Activated naive CD8-positive, alpha-beta T cell treated with anti-CD3 and anti-CD28 coated beads, Interleukin-2, amount 10 ng/mL, durations not matched to agents 7 days and 5 days (primary cell): ENCODE data around the gene FGD5. TPM values are rescaled to one million over a fixed set of nuclear protein-coding genes. Genes with fewer than 3 reads are reported as not detected.

Experiments used
- ATAC-seq: fragments of 150-1000 bp; cut with Tn5 transposase; one replicate; pipeline ENCODE4 v1.10.0; 2021; ENCODE audit warnings: low read depth, moderate library complexity
- POLR2A ChIA-PET: fragments of 350-600 bp; sonication (Branson Sonifier 250); formaldehyde crosslinking; loops from one replicate; lab custom pipeline; 2021; ENCODE audit warnings: antibody characterized with exemption; lab: Charles Lee
- DNase-seq: peaks from one replicate; pipeline ENCODE4 v3.0.0; 2021
- H3K27ac Mint-ChIP-seq: one replicate; pipeline ENCODE4 v1.8.0; 2022; ENCODE audit warnings: mild to moderate bottlenecking, mixed read lengths
- H3K27me3 Mint-ChIP-seq: one replicate; pipeline ENCODE4 v1.8.0; 2022; ENCODE audit warnings: mild to moderate bottlenecking, moderate library complexity, mixed read lengths
- H3K36me3 Mint-ChIP-seq: one replicate; pipeline ENCODE4 v1.8.0; 2021; ENCODE audit warnings: mild to moderate bottlenecking, mixed read lengths
- H3K4me1 Mint-ChIP-seq: one replicate; pipeline ENCODE4 v1.8.0; 2021; ENCODE audit warnings: mixed read lengths
- H3K4me3 Mint-ChIP-seq: one replicate; pipeline ENCODE4 v1.8.0; 2022; ENCODE audit warnings: mild to moderate bottlenecking, moderate library complexity, mixed read lengths
- H3K9me3 Mint-ChIP-seq: one replicate; pipeline ENCODE4 v1.8.0; 2021; ENCODE audit warnings: mixed read lengths
- total RNA-seq, 2 experiments: library from RNA; stranded (reverse); gene quantifications; one replicate each; pipeline ENCODE4 v1.2.3, GENCODE V29; 2021

FGD5 gene
- total RNA-seq, 2 experiments from 2014 or later: 0.17 TPM; not detected in 1

DNA sequence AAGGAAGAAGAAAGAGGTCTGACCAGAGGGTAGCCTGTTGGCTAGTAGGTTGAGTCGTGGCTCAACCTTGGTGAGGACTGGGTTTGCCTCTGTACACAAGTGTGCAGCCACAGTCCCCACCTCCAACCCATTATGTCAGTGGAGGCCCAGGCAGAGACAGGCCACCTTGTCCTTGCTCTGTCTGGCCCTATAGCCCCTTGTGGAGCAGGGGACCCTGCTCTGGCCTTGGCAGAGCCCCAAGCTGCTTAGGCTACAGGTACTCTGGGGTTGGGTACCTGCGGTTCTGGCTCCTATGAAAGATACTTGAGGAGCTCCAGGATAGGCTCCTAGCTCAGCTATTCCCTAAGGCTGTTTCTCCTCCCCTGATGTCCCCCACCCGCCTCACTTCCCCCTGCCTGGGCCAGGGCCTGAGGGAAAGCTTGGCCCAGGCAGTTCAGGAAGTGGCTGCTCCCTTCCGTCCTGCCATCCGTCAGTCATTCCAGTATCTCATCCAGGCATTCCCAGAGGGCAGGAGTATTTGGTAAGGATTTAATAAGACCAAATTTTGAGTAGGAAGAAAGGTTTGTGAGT lies 44.0 kb downstream of the FGD5 start:
- no peak overlapping the region for H3K27ac Mint-ChIP-seq
- H3K27me3 Mint-ChIP-seq: peaks cover 16% of the 10 kb centered on the region

DNA sequence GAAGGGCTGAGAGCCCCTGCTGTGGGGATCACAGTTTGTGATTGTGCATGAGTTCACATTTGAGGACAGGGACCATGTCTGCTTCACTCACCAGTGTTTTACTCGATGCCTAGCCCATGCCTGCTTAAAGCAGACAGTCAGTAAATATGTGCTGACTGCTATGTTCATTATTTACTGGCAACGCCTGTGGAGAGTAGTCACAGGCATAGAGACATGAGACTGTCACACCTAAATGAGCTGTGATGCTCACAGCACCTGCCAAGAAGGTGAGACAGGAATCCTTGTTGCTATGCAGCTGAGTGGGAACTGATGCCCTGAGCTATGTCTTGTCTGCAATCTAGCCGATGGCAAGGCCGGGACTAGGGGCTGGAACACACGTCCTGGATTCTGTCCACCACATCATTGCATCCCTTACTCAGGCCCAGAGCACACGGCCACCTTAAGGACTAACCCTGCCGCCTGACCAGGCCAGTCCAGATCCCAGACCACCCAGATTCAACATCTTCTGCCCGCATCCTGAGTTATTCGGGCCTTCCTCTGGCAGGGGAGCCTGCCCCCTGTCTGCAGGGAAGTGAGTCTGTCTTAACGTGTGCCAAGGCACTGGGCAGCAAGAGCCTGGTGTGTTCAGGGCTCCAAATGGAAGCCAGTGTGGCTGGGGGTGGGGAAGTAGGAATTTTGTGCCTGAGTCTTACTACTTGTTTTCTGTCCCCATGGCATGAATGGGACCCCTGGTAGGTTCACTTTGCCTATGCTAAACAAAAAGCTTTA lies 44.8 kb downstream of the FGD5 start:
- H3K36me3 Mint-ChIP-seq: no peaks in the 10 kb centered on the region
- no peak overlapping the region for H3K27ac Mint-ChIP-seq

More for the DNA sequence above, 44.0 kb downstream of the FGD5 start:
- no peak for ATAC-seq
- H3K36me3 Mint-ChIP-seq: no peaks in the 10 kb centered on the region
- peak; percentile 14 for DNase-seq
- no peaks in the 10 kb centered on the region for H3K9me3 Mint-ChIP-seq
- no peak overlapping the region for H3K4me3 Mint-ChIP-seq
- H3K4me1 Mint-ChIP-seq: no peaks in the 10 kb centered on the region
- POLR2A ChIA-PET: no interaction called here

DNA sequence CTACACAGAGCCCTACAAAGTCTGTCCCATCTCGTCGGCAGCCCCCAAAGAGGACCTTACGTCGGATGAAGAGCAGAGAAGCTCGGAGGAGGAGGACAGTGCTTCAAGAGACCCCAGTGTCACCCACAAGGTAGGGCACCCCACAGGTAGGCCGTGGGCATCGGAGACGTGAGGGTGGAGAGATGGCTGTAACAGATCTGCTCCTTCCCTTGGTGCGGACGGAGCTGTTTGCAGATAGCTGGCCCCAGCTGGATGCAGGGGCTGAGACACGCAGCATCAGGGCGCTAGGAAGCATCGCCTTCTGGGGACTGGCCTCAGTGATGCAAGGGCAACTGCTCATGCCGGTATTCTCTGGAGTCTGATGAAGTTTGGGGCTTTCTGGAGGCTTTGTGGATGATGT lies 45.4 kb downstream of the FGD5 start:
- Mint-ChIP-seq H3K27me3 (peaks cover 8% of the 10 kb centered on the region), H3K4me1 (no peaks in the 10 kb centered on the region), H3K4me3 (no peak overlapping the region), H3K9me3 (no peaks in the 10 kb centered on the region), H3K27ac (no peak overlapping the region), H3K36me3 (no peaks in the 10 kb centered on the region)
- ATAC-seq: no peak
- POLR2A ChIA-PET: no interaction called here
- DNase-seq: peak; percentile 12

More for the DNA sequence above, 44.8 kb downstream of the FGD5 start:
- Mint-ChIP-seq H3K4me1 (no peaks in the 10 kb centered on the region), H3K4me3 (no peak overlapping the region), H3K9me3 (no peaks in the 10 kb centered on the region), H3K27me3 (peaks cover 9% of the 10 kb centered on the region)
- POLR2A ChIA-PET: no interaction called here
- ATAC-seq: no peak
- no peak for DNase-seq

DNA sequence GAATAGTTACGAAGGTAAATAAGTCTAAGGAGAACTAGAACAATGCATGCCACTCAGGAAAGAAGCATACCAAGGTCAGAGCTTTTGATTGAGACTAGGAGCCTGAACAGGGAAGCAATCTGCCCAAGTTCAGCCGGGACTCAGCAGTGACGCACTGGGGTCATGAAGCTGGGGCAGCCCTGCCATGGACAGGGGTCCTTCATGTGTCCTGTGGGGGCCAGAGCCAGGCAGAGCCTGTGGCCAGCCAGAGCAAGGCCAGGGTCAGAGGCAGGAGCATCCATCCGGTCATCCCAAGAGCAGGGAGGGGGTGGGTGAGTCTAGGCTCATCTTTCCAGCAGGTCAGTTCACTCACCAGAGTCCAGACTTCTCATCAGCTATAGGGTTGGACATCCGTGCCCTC lies 47.9 kb downstream of the FGD5 start:
- Mint-ChIP-seq H3K4me1 (peaks cover 3% of the 10 kb centered on the region), H3K27me3 (peaks cover 7% of the 10 kb centered on the region), H3K27ac (no peak overlapping the region), H3K9me3 (no peaks in the 10 kb centered on the region), H3K4me3 (no peak overlapping the region), H3K36me3 (no peaks in the 10 kb centered on the region)
- POLR2A ChIA-PET: no interaction called here
- DNase-seq (no peak), ATAC-seq (no peak)

DNA sequence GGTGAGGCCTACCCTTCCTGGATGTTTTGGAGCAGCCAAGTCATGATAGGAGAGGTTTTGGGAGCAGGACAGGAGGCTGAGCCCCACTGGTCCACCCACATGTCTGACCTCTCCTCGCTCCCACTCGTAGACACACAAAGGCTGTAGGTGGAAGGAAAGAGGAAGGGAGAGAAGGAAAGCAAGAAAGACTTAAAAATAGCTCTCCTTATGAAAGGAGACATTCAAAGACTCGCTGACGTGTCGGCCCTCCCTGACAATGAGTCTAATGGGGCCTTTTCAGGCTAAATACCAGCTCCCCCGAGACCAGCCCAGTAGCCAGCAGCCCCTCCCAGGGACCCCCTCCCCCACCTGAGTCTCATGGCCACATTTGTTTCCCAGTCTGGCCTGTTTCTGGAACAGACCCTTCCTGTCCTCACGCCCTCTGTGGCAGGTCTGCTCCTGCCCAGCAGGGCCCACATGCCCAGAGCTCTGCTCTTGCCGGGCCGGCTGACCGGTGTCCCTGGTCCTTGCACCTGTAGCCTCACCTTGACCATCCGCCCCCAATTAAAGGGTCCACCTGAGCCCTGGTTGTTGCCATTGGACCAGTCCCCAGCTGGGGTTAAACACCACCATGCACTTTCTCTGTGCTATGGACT lies 49.3 kb downstream of the FGD5 start:
- H3K27ac Mint-ChIP-seq: no peak overlapping the region
- H3K4me3 Mint-ChIP-seq: no peak overlapping the region
- H3K27me3 Mint-ChIP-seq: peaks cover 7% of the 10 kb centered on the region
- POLR2A ChIA-PET: interaction anchor here (1.2 kb wide), 1 partner anchor 13 kb away, joined by 3 read pairs; no protein-coding TSS in a partner anchor
- no peaks in the 10 kb centered on the region for H3K9me3 Mint-ChIP-seq
- no peaks in the 10 kb centered on the region for H3K36me3 Mint-ChIP-seq
- no peak for ATAC-seq
- no peak for DNase-seq
- H3K4me1 Mint-ChIP-seq: peaks cover 3% of the 10 kb centered on the region

- DNase-seq (peak; percentile 12), ATAC-seq (no peak)
- Mint-ChIP-seq H3K36me3 (no peaks in the 10 kb centered on the region), H3K27me3 (peaks cover 7% of the 10 kb centered on the region), H3K9me3 (no peaks in the 10 kb centered on the region), H3K4me3 (no peak overlapping the region), H3K27ac (no peak overlapping the region), H3K4me1 (peaks cover 3% of the 10 kb centered on the region)
- POLR2A ChIA-PET: no interaction called here
These were observed 51.4 kb downstream of the FGD5 start for GRCh38 chr3:14869917-14870782.

DNA sequence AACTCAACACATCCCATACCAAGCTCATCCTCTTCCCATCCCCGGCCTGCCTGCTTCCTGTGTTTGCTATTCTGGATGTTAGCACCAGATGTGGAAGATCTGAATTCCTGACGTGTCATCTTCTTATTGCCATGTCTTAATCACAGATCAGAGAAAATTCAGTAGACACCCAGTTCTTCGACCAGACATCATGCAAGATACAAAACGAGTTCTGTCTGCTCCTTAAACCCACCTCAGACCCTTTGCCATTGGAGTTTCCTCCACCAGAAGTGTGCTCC lies 52.0 kb downstream of the FGD5 start:
- Mint-ChIP-seq H3K36me3 (no peaks in the 10 kb centered on the region), H3K4me1 (peaks cover 3% of the 10 kb centered on the region), H3K9me3 (no peaks in the 10 kb centered on the region), H3K27ac (no peak overlapping the region), H3K4me3 (no peak overlapping the region), H3K27me3 (peaks cover 4% of the 10 kb centered on the region)
- ATAC-seq (no peak), DNase-seq (no peak)
- POLR2A ChIA-PET: no interaction called here

DNA sequence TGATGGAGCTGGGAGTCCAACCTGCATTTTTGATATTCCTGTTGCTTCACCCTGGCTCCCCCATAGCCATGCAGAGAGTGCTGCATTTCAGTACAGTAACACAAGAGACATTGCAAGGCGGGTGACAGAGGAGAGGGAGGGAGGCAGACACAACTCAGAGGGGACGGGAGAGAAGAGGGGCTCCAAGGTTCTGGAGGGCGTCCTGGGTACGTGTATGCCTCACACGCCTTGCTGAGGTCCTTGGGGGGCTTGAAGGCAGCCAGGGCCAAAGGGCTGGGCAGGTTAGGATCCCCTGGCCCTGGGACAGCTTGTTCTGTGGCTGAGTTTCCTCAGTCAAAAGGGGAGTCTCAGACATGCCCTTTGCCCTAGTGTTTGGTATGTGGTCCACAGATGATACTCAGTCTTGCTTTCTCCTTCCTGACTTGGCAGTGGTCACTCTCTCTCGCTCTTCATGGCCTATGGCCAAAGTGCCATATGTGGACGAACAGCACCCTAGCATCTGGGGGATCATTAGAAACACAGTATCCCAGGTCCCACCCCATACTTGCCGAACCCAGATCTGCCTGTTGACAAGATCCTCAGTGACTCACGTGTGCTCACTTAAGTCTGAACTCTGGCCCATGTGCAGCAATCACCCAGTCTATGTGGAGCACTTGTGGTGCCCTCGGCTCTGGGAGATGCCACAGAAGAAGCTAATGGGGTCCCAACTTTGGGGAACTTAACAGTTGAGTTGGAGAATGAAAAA lies 52.9 kb downstream of the FGD5 start:
- Mint-ChIP-seq H3K4me1 (peaks cover 3% of the 10 kb centered on the region), H3K27ac (no peak overlapping the region), H3K4me3 (no peak overlapping the region), H3K9me3 (no peaks in the 10 kb centered on the region), H3K36me3 (no peaks in the 10 kb centered on the region), H3K27me3 (peaks cover 4% of the 10 kb centered on the region)
- DNase-seq: peak; percentile 11
- no peak for ATAC-seq
- POLR2A ChIA-PET: no interaction called here

DNA sequence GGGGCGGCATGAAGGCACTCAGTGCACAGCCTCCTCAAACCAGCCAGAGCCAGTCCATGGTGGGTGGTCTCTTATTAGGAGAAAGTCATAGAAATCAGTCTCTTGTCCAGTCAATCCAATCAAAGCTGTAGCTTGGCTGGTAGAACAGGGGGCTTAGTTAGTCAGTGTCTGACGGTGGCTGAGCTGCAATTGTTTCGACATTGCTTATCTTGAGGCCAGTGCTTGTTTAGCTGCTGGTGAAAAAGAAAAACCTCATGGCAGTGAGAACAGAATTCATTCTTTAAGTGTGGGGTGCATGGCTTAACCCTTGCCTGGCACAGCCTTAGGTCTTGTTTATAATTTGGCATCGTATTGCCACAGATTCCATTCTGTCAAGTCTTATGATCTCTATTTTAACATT lies 53.9 kb downstream of the FGD5 start:
- ATAC-seq (no peak), DNase-seq (peak; percentile 16)
- Mint-ChIP-seq H3K36me3 (no peaks in the 10 kb centered on the region), H3K4me1 (peaks cover 3% of the 10 kb centered on the region), H3K27me3 (peaks cover 4% of the 10 kb centered on the region), H3K4me3 (no peak overlapping the region), H3K9me3 (no peaks in the 10 kb centered on the region), H3K27ac (no peak overlapping the region)
- POLR2A ChIA-PET: no interaction called here

- H3K4me3 Mint-ChIP-seq: no peak overlapping the region
- H3K36me3 Mint-ChIP-seq: no peaks in the 10 kb centered on the region
- peak overlapping the region; percentile 8 for H3K27ac Mint-ChIP-seq
- peaks cover 14% of the 10 kb centered on the region for H3K4me1 Mint-ChIP-seq
- H3K9me3 Mint-ChIP-seq: no peaks in the 10 kb centered on the region
- ATAC-seq: no peak
- H3K27me3 Mint-ChIP-seq: peaks cover 4% of the 10 kb centered on the region
- peak; percentile 11 for DNase-seq
- POLR2A ChIA-PET: no interaction called here
These were observed 56.0 kb downstream of the FGD5 start for GRCh38 chr3:14874784-14875183.

- H3K27ac Mint-ChIP-seq: peak overlapping the region; percentile 52
- peaks cover 17% of the 10 kb centered on the region for H3K4me1 Mint-ChIP-seq
- POLR2A ChIA-PET: no interaction called here
- peaks cover 3% of the 10 kb centered on the region for H3K27me3 Mint-ChIP-seq
- DNase-seq (peak; percentile 18), ATAC-seq (no peak)
- no peak overlapping the region for H3K4me3 Mint-ChIP-seq
- H3K9me3 Mint-ChIP-seq: no peaks in the 10 kb centered on the region
- no peaks in the 10 kb centered on the region for H3K36me3 Mint-ChIP-seq
These were observed 56.8 kb downstream of the FGD5 start for GRCh38 chr3:14875411-14876175.

- Mint-ChIP-seq H3K27me3 (no peaks in the 10 kb centered on the region), H3K9me3 (no peaks in the 10 kb centered on the region), H3K36me3 (no peaks in the 10 kb centered on the region), H3K4me3 (no peak overlapping the region), H3K27ac (no peak overlapping the region), H3K4me1 (peaks cover 26% of the 10 kb centered on the region)
- POLR2A ChIA-PET: no interaction called here
- ATAC-seq (no peak), DNase-seq (peak; percentile 19)
These were observed 58.2 kb downstream of the FGD5 start for GRCh38 chr3:14876921-14877333.
